Mesodermal cell (in vitro differentiated cells): Measurements from ENCODE around the gene ARMC8.

Source experiments
- H3K27ac ChIP-seq: 2 replicates; pipeline ENCODE4 v1.7.0; 2013; ENCODE audit warnings: mild to moderate bottlenecking, low read depth, low read length, moderate library complexity; ENCODE audit not compliant: severe bottlenecking
- H3K36me3 ChIP-seq: 2 replicates; pipeline ENCODE4 v1.7.1; 2013; ENCODE audit warnings: mild to moderate bottlenecking, low read length, moderate library complexity; ENCODE audit not compliant: control insufficient read depth, insufficient read depth
- H3K4me1 ChIP-seq: one replicate; pipeline ENCODE4 v1.7.1; 2013; ENCODE audit warnings: mild to moderate bottlenecking, low read length; ENCODE audit not compliant: insufficient read depth, control insufficient read depth, poor library complexity, severe bottlenecking
- H3K4me3 ChIP-seq: 2 replicates; pipeline ENCODE4 v1.7.0; 2013; ENCODE audit warnings: low read length, control low read depth, mild to moderate bottlenecking; ENCODE audit not compliant: insufficient read depth, poor library complexity, severe bottlenecking; ENCODE audit errors: extremely low read depth
- H3K9me3 ChIP-seq: 2 replicates; pipeline ENCODE4 v1.7.1; 2013; ENCODE audit warnings: mild to moderate bottlenecking, low read length, moderate library complexity; ENCODE audit not compliant: control insufficient read depth
- WGBS, 2 experiments: methylation state at CpG; one replicate each; pipeline ENCODE4 v1.1.5; 2013; ENCODE audit warnings: missing lambda C conversion rate in 2 of 2; ENCODE audit not compliant: insufficient coverage in 2 of 2; 5-methylcytosine and 5-hydroxymethylcytosine counted together

The ARMC8 gene

GRCh38 chr3:138173769-138174420 lies 13.2 kb upstream of the ARMC8 start:
- Histone ChIP-seq H3K4me3 (peak overlapping the region; percentile 79), H3K27ac (peak overlapping the region; percentile 64), H3K36me3 (peaks cover 33% of the 10 kb centered on the region), H3K9me3 (no peaks in the 10 kb centered on the region), H3K4me1 (peaks cover 4% of the 10 kb centered on the region)
- WGBS, 2 experiments: 79 to 80% methylated on average over 9 to 10 of the region's 13 CpGs

GRCh38 chr3:138174421-138175131 lies 12.5 kb upstream of the ARMC8 start, which contains the start of gene DBR1:
Gene DBR1 (minus strand): TSS chr3:138174921. CDS start chr3:138174795, 126 bp downstream.
- H3K36me3 ChIP-seq: peaks cover 30% of the 10 kb centered on the region
- WGBS, 2 experiments: 0% methylated on average over 21 to 31 of the region's 38 CpGs
- peak within 1 kb of the TSS; percentile 79 for H3K4me3 ChIP-seq
- H3K27ac ChIP-seq: peak within 1 kb of the TSS; percentile 64
- peaks cover 4% of the 10 kb centered on the region for H3K4me1 ChIP-seq
- H3K9me3 ChIP-seq: no peaks in the 10 kb centered on the region

DNA sequence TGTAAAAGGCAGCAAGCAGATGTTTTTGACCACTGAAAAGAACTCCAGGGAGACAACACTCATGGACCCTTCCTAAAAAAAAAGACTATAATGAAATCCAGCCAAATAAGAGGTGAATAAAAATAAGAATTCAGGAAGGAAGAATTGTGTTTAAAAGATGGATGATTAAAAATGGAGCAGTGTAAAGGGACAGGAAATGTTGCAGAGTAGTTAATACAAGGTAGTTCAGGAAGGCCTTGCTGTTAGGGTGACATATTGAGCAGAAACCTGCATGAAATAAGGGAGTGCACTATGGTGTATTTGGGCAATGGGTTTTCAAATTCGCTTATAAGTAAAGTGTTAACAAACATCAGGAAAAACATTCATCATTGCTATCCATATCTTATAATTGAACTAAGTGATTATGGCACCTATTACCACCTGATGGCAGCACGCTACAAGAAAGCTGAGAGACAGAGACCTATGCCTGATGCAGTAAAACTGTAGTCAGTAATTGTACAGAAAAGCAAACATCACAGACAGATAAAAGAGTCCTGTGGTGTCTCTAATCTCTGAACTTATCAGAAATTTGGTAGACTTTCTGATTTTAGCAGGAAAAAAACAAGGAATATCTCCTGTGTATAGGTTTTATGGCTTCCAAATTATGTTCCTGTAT lies 6.6 kb upstream of the ARMC8 start:
- no CpG with 5 or more reads among the region's 2 CpGs for WGBS, 2 experiments
- Histone ChIP-seq H3K9me3 (no peaks in the 10 kb centered on the region), H3K4me1 (no peaks in the 10 kb centered on the region), H3K27ac (no peak overlapping the region), H3K4me3 (no peak overlapping the region), H3K36me3 (no peaks in the 10 kb centered on the region)

DNA sequence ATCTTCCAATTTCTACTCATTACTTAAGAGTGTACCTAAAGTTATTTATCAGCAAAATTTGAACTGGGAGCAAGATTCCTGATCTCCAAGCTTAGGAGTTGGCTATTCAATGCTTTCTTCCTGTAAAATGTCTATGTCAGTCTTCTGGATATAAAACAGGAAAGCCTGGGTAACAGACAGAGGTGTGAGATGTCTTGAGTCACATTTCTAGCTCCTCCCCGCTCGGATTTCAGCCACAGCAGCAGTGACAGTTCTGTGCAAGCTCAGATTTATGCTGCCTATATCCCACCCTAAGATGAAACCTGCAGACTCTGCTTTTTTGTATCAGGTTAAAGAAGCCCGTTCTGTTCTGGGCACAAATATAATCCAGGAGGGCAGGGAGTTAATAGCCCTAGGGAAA lies 2.1 kb upstream of the ARMC8 start:
- Histone ChIP-seq H3K36me3 (peaks cover 6% of the 10 kb centered on the region), H3K9me3 (no peaks in the 10 kb centered on the region), H3K27ac (no peak overlapping the region), H3K4me3 (no peak overlapping the region), H3K4me1 (no peaks in the 10 kb centered on the region)
- WGBS, 2 experiments: 38 to 57% methylated on average over 2 of the region's 3 CpGs

DNA sequence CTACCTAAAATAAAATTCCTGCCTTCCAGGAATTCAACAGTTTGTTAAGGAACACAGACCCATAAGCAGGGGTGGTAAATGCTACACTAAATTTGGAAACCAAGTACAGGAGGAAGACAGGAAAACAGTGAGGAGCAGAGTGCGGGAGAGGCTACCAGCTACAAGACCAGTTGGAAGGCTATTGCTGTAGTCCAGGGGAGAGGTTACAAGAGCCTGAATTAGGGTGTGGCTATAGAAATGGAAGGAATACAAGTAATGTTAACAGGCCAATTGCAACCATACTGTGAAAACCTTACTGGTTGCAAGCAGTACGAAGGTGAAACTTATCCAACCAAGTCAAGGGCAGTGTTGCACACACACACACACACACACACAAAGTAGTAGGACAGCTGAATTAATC lies 880 bp upstream of the ARMC8 start:
- H3K27ac ChIP-seq: no peak overlapping the region
- peaks cover 17% of the 10 kb centered on the region for H3K36me3 ChIP-seq
- no peaks in the 10 kb centered on the region for H3K4me1 ChIP-seq
- 100% methylated on average over 1 of the region's 2 CpGs for WGBS, 2 experiments
- no peaks in the 10 kb centered on the region for H3K9me3 ChIP-seq
- H3K4me3 ChIP-seq: peak overlapping the region; percentile 86

DNA sequence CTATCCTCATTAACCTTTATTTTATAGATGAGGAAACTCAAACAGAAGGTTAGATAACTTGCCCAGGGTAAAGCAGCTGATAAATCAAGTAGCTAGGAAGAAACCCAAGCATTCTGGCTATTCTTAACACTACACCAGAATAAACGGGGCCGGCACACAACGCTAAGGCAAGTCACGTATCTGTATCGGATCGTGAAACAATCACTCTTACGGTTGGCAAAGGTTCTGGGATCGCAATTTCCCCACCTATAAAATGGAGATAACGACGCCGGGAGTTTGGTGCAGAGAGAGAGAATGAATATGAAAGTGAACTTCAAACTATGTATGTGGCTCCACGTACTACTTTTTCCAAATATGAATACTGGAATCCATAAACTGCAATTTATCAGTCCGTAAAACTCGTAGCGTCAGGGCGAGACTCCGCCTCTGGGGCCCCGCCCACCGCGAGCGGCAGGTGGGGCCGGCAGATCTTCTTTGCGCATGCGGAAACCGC lies 252 bp upstream of the ARMC8 start:
- 0% methylated on average over 17 to 20 of the region's 25 CpGs for WGBS, 2 experiments
- Histone ChIP-seq H3K27ac (peak overlapping the region; percentile 94), H3K4me3 (peak overlapping the region; percentile 86)

GRCh38 chr3:138188013-138188730 lies 1.1 kb downstream of the ARMC8 start:
- no peaks in the 10 kb centered on the region for H3K4me1 ChIP-seq
- peak overlapping the region; percentile 94 for H3K27ac ChIP-seq
- H3K9me3 ChIP-seq: no peaks in the 10 kb centered on the region
- H3K4me3 ChIP-seq: peak overlapping the region; percentile 86
- 9 to 10% methylated on average over 11 of the region's 17 CpGs for WGBS, 2 experiments
- H3K36me3 ChIP-seq: peaks cover 30% of the 10 kb centered on the region

More for the DNA sequence above, 252 bp upstream of the ARMC8 start:
- no peaks in the 10 kb centered on the region for H3K9me3 ChIP-seq
- peaks cover 23% of the 10 kb centered on the region for H3K36me3 ChIP-seq
- H3K4me1 ChIP-seq: no peaks in the 10 kb centered on the region

GRCh38 chr3:138195481-138195880 lies 8.4 kb downstream of the ARMC8 start:
- no CpG with 5 or more reads among the region's 2 CpGs for WGBS, 2 experiments
- Histone ChIP-seq H3K36me3 (peaks cover 30% of the 10 kb centered on the region), H3K27ac (no peak overlapping the region), H3K4me1 (no peaks in the 10 kb centered on the region), H3K9me3 (no peaks in the 10 kb centered on the region), H3K4me3 (no peak overlapping the region)

DNA sequence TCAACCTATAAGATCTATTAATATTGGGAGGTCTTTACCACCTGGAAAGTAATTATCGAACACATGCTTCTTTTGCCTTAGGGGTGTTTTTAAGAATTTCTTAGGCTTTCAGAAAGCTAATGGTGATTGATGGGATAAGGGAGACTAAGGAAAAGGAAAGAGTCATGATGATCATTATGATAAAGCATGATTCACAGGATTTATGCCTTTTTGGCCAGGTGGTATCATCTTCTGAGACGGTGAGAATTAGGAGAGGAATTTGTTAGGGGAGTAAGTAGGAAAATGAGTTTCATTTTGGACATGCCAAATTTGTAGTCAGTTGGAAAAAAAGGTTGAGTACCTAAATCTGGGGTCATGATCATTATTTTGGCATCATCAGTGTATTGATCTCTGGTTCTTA lies 8.9 kb downstream of the ARMC8 start:
- no peaks in the 10 kb centered on the region for H3K4me1 ChIP-seq
- no peak overlapping the region for H3K27ac ChIP-seq
- no peak overlapping the region for H3K4me3 ChIP-seq
- WGBS, 2 experiments: 86 to 100% methylated on average over 1 to 2 of the region's 2 CpGs
- no peaks in the 10 kb centered on the region for H3K9me3 ChIP-seq
- peaks cover 24% of the 10 kb centered on the region for H3K36me3 ChIP-seq

DNA sequence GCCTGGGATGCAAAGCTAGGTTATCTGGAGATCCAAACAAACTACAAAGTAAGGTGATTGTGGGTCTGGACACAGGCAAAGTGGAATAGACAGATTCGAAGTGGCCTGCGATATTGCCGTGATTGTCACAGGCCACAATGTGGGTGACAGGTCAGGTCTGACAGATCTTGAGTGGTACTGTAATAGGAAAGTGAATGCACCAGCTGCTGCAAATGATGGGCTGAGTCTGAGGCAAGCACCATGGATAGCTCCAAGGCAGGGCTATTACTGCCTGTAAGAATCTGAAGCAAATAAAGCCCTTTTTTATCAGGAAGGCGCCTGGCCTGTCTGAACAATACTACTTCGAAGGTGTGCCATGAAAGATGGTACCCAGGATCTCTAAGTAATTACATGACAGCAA lies 10.0 kb downstream of the ARMC8 start:
- no peaks in the 10 kb centered on the region for H3K4me1 ChIP-seq
- H3K36me3 ChIP-seq: peaks cover 19% of the 10 kb centered on the region
- WGBS, 2 experiments: 93 to 96% methylated on average over 3 to 4 of the region's 5 CpGs

More for the DNA sequence above, 10.0 kb downstream of the ARMC8 start:
- no peak overlapping the region for H3K4me3 ChIP-seq
- no peak overlapping the region for H3K27ac ChIP-seq
- H3K9me3 ChIP-seq: no peaks in the 10 kb centered on the region
